ENCODE measurements around the gene SNORC. TPM values are rescaled to one million over a fixed set of nuclear protein-coding genes. Genes with fewer than 3 reads are reported as not detected.
"Not testable (repeated sequence)": the region's sequence is repeated elsewhere in the genome, so short reads cannot be mapped to it uniquely, and the experiment has no call there.

Gene SNORC
- total RNA-seq, 2 experiments from 2014 or later, result 1.5 to 2.4 TPM

GRCh38 chr2:232893834-232894233 lies 23.8 kb downstream of the SNORC start:
- Mint-ChIP-seq H3K36me3 (no peaks in the 10 kb centered on the region), H3K9me3 (no peaks in the 10 kb centered on the region), H3K4me1 (no peaks in the 10 kb centered on the region), H3K27ac (no peak overlapping the region), H3K4me3 (no peak overlapping the region), H3K27me3 (peaks cover 9% of the 10 kb centered on the region)
- DNase-seq, result no peak

GRCh38 chr2:232894251-232894650 lies 24.2 kb downstream of the SNORC start:
- no peaks in the 10 kb centered on the region for H3K36me3 Mint-ChIP-seq
- H3K4me1 Mint-ChIP-seq, result no peaks in the 10 kb centered on the region
- H3K27ac Mint-ChIP-seq, result no peak overlapping the region
- no peak overlapping the region for H3K4me3 Mint-ChIP-seq
- no peak for DNase-seq
- H3K27me3 Mint-ChIP-seq, result peaks cover 9% of the 10 kb centered on the region
- H3K9me3 Mint-ChIP-seq, result no peaks in the 10 kb centered on the region

GRCh38 chr2:232894746-232895145 lies 24.7 kb downstream of the SNORC start:
- no peaks in the 10 kb centered on the region for H3K9me3 Mint-ChIP-seq
- H3K36me3 Mint-ChIP-seq, result no peaks in the 10 kb centered on the region
- peaks cover 9% of the 10 kb centered on the region for H3K27me3 Mint-ChIP-seq
- H3K4me1 Mint-ChIP-seq, result no peaks in the 10 kb centered on the region
- no peak overlapping the region for H3K27ac Mint-ChIP-seq
- no peak overlapping the region for H3K4me3 Mint-ChIP-seq
- no peak for DNase-seq

- no peak for DNase-seq
- H3K4me1 Mint-ChIP-seq, result no peaks in the 10 kb centered on the region
- H3K36me3 Mint-ChIP-seq, result no peaks in the 10 kb centered on the region
- H3K27ac Mint-ChIP-seq, result no peak overlapping the region
- no peak overlapping the region for H3K4me3 Mint-ChIP-seq
- H3K9me3 Mint-ChIP-seq, result no peaks in the 10 kb centered on the region
- no peaks in the 10 kb centered on the region for H3K27me3 Mint-ChIP-seq
These were observed 26.0 kb downstream of the SNORC start for GRCh38 chr2:232896111-232896510.

- Mint-ChIP-seq H3K36me3 (no peaks in the 10 kb centered on the region), H3K9me3 (no peaks in the 10 kb centered on the region), H3K4me1 (no peaks in the 10 kb centered on the region), H3K27ac (no peak overlapping the region), H3K4me3 (no peak overlapping the region), H3K27me3 (no peaks in the 10 kb centered on the region)
- DNase-seq, result no peak
These were observed 26.9 kb downstream of the SNORC start for GRCh38 chr2:232896720-232897597.

GRCh38 chr2:232897598-232898408 lies 27.7 kb downstream of the SNORC start:
- H3K4me3 Mint-ChIP-seq, result no peak overlapping the region
- no peaks in the 10 kb centered on the region for H3K4me1 Mint-ChIP-seq
- no peak overlapping the region for H3K27ac Mint-ChIP-seq
- no peaks in the 10 kb centered on the region for H3K36me3 Mint-ChIP-seq
- H3K9me3 Mint-ChIP-seq, result no peaks in the 10 kb centered on the region
- H3K27me3 Mint-ChIP-seq, result no peaks in the 10 kb centered on the region
- no peak for DNase-seq

GRCh38 chr2:232898592-232899543 lies 28.8 kb downstream of the SNORC start:
- Mint-ChIP-seq H3K36me3 (no peaks in the 10 kb centered on the region), H3K9me3 (no peaks in the 10 kb centered on the region), H3K4me1 (no peaks in the 10 kb centered on the region), H3K27me3 (no peaks in the 10 kb centered on the region), H3K27ac (no peak overlapping the region), H3K4me3 (no peak overlapping the region)
- no peak for DNase-seq

GRCh38 chr2:232900811-232901735 lies 31.0 kb downstream of the SNORC start:
- no peak for DNase-seq
- H3K36me3 Mint-ChIP-seq, result no peaks in the 10 kb centered on the region
- no peak overlapping the region for H3K4me3 Mint-ChIP-seq
- H3K4me1 Mint-ChIP-seq, result no peaks in the 10 kb centered on the region
- H3K27me3 Mint-ChIP-seq, result no peaks in the 10 kb centered on the region
- no peaks in the 10 kb centered on the region for H3K9me3 Mint-ChIP-seq
- no peak overlapping the region for H3K27ac Mint-ChIP-seq

- H3K9me3 Mint-ChIP-seq, result no peaks in the 10 kb centered on the region
- no peaks in the 10 kb centered on the region for H3K27me3 Mint-ChIP-seq
- H3K4me1 Mint-ChIP-seq, result no peaks in the 10 kb centered on the region
- H3K27ac Mint-ChIP-seq, result no peak overlapping the region
- H3K36me3 Mint-ChIP-seq, result no peaks in the 10 kb centered on the region
- DNase-seq, result no peak
- no peak overlapping the region for H3K4me3 Mint-ChIP-seq
These were observed 31.9 kb downstream of the SNORC start for GRCh38 chr2:232901736-232902578.

- no peaks in the 10 kb centered on the region for H3K27me3 Mint-ChIP-seq
These were observed 33.9 kb downstream of the SNORC start for GRCh38 chr2:232903989-232904388.

GRCh38 chr2:232906867-232907717 lies 37.0 kb downstream of the SNORC start:
- DNase-seq, H3K4me3 Mint-ChIP-seq, H3K4me1 Mint-ChIP-seq, H3K36me3 Mint-ChIP-seq, H3K27ac Mint-ChIP-seq: not testable (repeated sequence)
- H3K9me3 Mint-ChIP-seq, result peaks cover 13% of the 10 kb centered on the region
- H3K27me3 Mint-ChIP-seq, result peaks cover 16% of the 10 kb centered on the region

More at GRCh38 chr2:232903989-232904388, 33.9 kb downstream of the SNORC start:
- Mint-ChIP-seq H3K36me3 (no peaks in the 10 kb centered on the region), H3K4me3 (no peak overlapping the region), H3K9me3 (no peaks in the 10 kb centered on the region), H3K4me1 (no peaks in the 10 kb centered on the region), H3K27ac (no peak overlapping the region)
- DNase-seq, result no peak

GRCh38 chr2:232907718-232908085 lies 37.6 kb downstream of the SNORC start:
- not testable (repeated sequence) for DNase-seq, H3K27ac Mint-ChIP-seq, H3K36me3 Mint-ChIP-seq, H3K4me3 Mint-ChIP-seq, H3K4me1 Mint-ChIP-seq
- H3K9me3 Mint-ChIP-seq, result peaks cover 18% of the 10 kb centered on the region
- H3K27me3 Mint-ChIP-seq, result peaks cover 22% of the 10 kb centered on the region
